LHCN-M2 (cell line): ENCODE measurements around the gene IQCN. TPM values are rescaled to one million over a fixed set of nuclear protein-coding genes. Genes with fewer than 3 reads are reported as not detected.

Experiments used
- DNase-seq: peaks from one replicate; pipeline ENCODE4 v3.0.0-alpha.2; 2012; ENCODE audit warnings: low read depth
- total RNA-seq: library from RNA; depleted of rRNA; stranded (reverse); fragments of >200 nt; gene quantifications from 2 replicates; pipeline ENCODE4 v1.2.3, GENCODE V29; 2014

The IQCN gene
- total RNA-seq, 1 experiment from 2014 or later, result 0.06 TPM

DNA sequence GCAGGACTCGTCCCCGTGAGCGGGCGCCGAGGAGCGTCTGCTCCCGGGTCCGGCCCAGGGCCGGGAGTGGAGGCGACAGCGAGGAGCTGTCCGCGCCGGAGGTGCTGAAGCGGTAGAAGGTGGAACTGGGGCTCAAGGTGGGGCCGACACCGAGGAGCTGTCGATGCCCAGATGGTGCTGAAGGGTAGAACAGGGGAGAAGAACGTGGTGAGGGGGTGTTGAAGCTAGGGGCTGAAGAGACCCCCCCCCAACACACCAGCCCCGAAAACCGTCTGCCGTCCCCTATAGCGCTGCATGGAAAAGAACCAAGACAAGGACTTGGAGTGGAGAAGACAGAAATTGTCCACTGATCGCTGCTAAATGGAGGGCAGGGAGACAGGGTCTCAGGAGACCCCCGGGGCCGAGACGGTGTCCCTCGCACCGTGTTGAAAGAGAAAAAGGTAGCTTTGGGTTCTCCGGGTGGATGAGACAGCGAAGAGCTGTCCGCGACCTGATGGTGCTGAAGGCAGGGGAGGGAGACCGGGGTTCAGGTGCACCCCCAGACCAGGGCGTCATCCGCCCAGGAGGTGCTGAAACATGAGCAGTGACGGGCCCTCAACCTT is 40.9 kb downstream of the IQCN start:
- no peak for DNase-seq

GRCh38 chr19:18232540-18233223 is 41.6 kb downstream of the IQCN start:
- DNase-seq, result no peak

GRCh38 chr19:18231775-18232174 is 42.5 kb downstream of the IQCN start:
- DNase-seq, result no peak

- no peak for DNase-seq
These were observed 43.1 kb downstream of the IQCN start for GRCh38 chr19:18230941-18231734.

- DNase-seq, result no peak
These were observed 44.3 kb downstream of the IQCN start for GRCh38 chr19:18229915-18230314.

GRCh38 chr19:18229474-18229873 is 44.8 kb downstream of the IQCN start:
- no peak for DNase-seq

GRCh38 chr19:18227781-18228271 is 46.4 kb downstream of the IQCN start:
- no peak for DNase-seq

GRCh38 chr19:18226956-18227780 is 47.1 kb downstream of the IQCN start:
- DNase-seq, result no peak

GRCh38 chr19:18225702-18226468 is 48.4 kb downstream of the IQCN start, which contains the start of gene PDE4C:
Gene PDE4C (minus strand): TSS chr19:18226438. CDS start chr19:18226415, 23 bp downstream.
- no peak for DNase-seq

DNA sequence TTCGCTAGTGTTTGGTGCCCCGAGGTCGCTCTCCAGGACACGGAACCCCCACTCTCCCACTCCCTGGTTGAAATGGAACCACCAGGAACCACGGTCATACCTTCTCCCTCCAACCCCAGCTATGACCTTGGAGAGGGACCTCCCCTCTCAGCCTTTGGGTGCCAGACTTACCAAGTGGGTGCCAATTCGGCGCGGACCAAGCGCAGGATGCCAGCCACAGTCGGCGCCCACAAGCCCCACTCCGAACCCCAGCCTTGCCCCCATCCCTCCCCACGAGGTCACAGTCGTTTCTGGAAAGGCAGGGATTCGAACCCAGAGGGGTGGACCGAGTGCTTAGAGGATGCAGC is 48.9 kb downstream of the IQCN start:
- DNase-seq, result no peak

- peak; percentile 97 for DNase-seq
These were observed 49.5 kb downstream of the IQCN start for GRCh38 chr19:18224525-18225354.

DNA sequence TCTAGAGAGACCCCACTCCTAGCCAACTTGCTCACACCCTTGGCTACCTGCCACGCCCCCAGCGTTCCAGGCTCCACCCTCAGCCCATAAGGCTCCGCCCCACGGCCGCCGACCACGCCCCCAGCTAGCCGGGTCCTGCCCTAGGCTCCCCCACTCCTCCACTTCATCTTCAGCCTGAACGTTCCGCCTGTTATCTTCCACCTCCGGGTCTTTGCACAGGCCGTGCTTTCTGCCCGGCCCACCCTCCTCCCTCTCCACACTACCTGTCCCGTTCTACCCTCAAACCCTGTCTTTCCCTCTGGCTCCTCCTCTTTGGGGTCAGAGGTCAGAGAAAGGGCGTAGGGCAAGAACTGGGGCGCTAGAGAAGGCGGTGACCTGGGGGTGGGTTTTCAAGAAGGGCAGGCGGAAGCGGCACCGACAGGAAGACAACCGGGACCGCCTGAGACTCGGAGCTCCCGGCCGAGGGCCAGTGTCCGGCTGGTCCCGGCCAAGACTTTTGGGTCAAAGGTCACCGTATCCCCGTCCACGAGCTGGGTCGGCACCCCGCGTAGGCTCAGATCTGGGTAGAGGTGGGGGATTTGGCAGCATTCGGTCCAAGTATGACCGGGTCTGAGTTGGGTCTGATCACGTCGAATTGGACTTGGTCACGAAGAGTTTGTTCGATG is 50.3 kb downstream of the IQCN start:
- DNase-seq, result peak; percentile 12

GRCh38 chr19:18221815-18222725 is 52.2 kb downstream of the IQCN start:
- no peak for DNase-seq

GRCh38 chr19:18220632-18221275 is 53.5 kb downstream of the IQCN start:
- DNase-seq, result no peak

GRCh38 chr19:18219911-18220631 is 54.2 kb downstream of the IQCN start:
- no peak for DNase-seq

DNA sequence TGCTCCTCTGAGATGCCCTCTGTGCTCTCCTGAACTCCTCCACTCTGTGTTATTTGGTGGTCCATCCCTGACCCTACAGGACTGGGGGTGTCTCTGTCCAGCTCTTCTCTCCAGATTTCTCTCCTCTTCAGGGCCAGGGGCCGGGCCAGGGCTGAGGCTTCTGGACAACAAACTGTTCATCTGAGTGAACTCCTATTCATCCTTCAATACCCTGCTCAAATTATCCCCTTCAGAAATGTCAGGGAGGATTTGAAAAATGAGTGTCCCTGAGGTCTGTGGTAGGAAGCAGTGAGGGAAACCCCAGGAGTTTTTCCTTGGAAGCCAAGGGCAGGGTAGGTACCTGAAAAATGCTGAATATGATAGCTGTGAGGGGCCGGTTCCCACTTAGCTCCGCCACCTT is 55.7 kb downstream of the IQCN start:
- DNase-seq, result no peak

GRCh38 chr19:18218159-18218558 is 56.1 kb downstream of the IQCN start:
- no peak for DNase-seq
